ENCODE results near the gene GPR61. TPM values are rescaled to one million over a fixed set of nuclear protein-coding genes. Genes with fewer than 3 reads are reported as not detected.

GPR61 gene
- total RNA-seq, 1 donor from 2014 or later, result not detected

Other genes with a start within 250 kb of the GPR61 start
- 0.45 TPM for gene MYBPHL, start 232.9 kb upstream of the GPR61 start, total RNA-seq
- gene SORT1, start 142.0 kb upstream of the GPR61 start, total RNA-seq, result 111 TPM
- 44.8 TPM for gene PSMA5, start 113.4 kb upstream of the GPR61 start, total RNA-seq
- 4.2 TPM for gene SYPL2, start 73.3 kb upstream of the GPR61 start, total RNA-seq
- 5.0 TPM for gene ATXN7L2, start 56.0 kb upstream of the GPR61 start, total RNA-seq
- gene CYB561D1, start 45.8 kb upstream of the GPR61 start, total RNA-seq, result 7.6 TPM
- 15.6 TPM for gene AMIGO1, start 30.1 kb upstream of the GPR61 start, total RNA-seq
- gene GNAI3, start 8.7 kb downstream of the GPR61 start, total RNA-seq, result 7.0 TPM
- gene GNAT2, start 79.7 kb downstream of the GPR61 start, total RNA-seq, result not detected
- gene AMPD2, start 80.0 kb downstream of the GPR61 start, total RNA-seq, result 49.5 TPM
- gene GSTM4, start 116.2 kb downstream of the GPR61 start, total RNA-seq, result 36.7 TPM
- 194 TPM for gene GSTM2, start 128.2 kb downstream of the GPR61 start, total RNA-seq
- gene GSTM1, start 147.9 kb downstream of the GPR61 start, total RNA-seq, result 91.5 TPM
- 41.6 TPM for gene GSTM5, start 172.4 kb downstream of the GPR61 start, total RNA-seq
- 104 TPM for gene GSTM3, start 201.2 kb downstream of the GPR61 start, total RNA-seq
- not detected for gene EPS8L3, start 224.1 kb downstream of the GPR61 start, total RNA-seq

All from sciatic nerve (tissue), 1 donor.